HCT116 (cell line): Measurements from ENCODE around the gene MFAP1.
A peak's percentile ranks its signal among the peaks of the same experiment; 100 is the strongest.

Experiments used
- CBX3 ChIP-seq: IDR thresholded peaks from 2 replicates; pipeline ENCODE4 v1.6.1; 2012; ENCODE audit warnings: low read depth
- CEBPB ChIP-seq: IDR thresholded peaks from 2 replicates; pipeline ENCODE4 v1.6.1; 2012; ENCODE audit warnings: low read depth
- RAD21 ChIP-seq: IDR thresholded peaks from 2 replicates; pipeline ENCODE4 v1.6.1; 2012; ENCODE audit warnings: low read depth, mild to moderate bottlenecking
- SIN3A ChIP-seq: IDR thresholded peaks from 2 replicates; pipeline ENCODE4 v1.6.1; 2012; ENCODE audit warnings: low read depth
- SP1 ChIP-seq: IDR thresholded peaks from 2 replicates; pipeline ENCODE4 v1.6.1; 2012; ENCODE audit warnings: low read depth
- ZFX ChIP-seq: fragments of 450-650 bp; IDR thresholded peaks from 2 replicates; pipeline ENCODE4 v1.6.1; 2017

DNA sequence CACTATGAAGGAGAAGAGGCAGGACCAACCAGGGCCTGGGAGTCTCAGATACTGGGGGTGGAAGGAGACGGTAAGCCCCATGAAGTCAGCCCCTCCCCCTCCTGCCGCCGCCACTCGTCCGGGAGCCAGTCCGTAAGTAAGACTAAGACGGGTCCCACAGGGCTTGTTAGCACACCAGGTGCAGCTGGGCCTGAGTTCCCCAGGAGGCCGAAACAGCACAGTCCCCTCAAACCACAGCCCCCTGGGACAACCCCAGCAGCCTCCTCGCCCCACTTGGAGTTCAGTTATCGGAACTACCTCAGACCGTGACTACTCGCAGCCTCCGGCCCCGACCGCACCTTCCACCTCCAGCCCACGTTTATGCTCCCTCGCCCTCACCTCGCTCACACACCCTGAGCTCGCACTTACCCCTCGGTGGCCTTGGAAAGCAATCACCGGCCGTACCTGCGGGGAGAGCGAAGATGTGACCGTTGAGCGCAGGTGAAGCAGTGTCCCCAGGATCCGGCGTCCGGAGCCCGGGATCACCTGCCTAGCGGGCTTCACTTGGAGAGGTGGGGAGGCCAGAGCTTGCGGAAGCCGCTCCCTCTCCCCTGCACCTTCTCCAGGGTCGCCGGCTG lies 48.3 kb downstream of the MFAP1 start:
- TF ChIP-seq RAD21 (no peak), CEBPB (no peak), SIN3A (no peak; the same call in 1 of the 2 replicates), SP1 (no peak), CBX3 (no peak), ZFX (0 out of 2 replicates have a peak, but pooled peaks have one; percentile 17)
